ENCODE data around the gene IRF2BPL.

Gene IRF2BPL

DNA sequence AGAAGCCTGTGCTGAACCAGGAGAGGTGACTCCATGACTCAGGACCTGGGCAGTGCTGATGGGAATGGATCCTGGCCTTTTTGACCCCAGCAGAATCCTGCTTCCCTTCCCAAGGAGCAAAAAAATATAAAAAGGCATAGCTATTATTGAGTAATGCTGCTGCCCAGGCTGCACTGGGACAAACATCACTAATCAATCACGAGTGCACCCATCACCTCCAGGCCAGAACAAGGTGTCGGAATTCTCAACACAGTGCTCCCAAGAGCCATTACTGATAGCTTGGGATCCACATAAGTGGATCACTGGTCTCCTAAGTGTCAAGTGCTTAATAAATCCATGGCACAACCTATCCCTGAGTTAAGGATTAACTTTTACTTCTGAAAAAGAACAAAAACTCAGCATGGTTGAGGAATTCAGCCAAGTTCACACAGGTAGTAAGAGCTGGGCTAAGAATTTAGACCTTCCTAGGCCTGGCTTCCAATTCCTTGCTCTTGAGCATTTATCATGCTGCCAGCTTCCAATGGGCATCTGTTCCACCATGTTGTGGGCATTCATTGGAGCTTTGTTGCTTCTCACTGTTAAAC is 31.9 kb downstream of the IRF2BPL start:
- Histone ChIP-seq H3K9ac (ENCODE audit: low read depth, low read length) (no peak overlapping the region), H3K27ac (ENCODE audit: low read length) (no peak overlapping the region), H3K4me2 (ENCODE audit: insufficient read depth, low read length) (no peak overlapping the region), H3K4me1 (ENCODE audit: insufficient read depth, low read length) (no peaks in the 10 kb centered on the region), H3K27me3 (ENCODE audit: insufficient read depth, low read length, poor library complexity) (no peaks in the 10 kb centered on the region), H3K36me3 (ENCODE audit: insufficient read depth, low read length) (no peaks in the 10 kb centered on the region), H3K79me2 (ENCODE audit: insufficient read depth, low read length) (no peaks in the 10 kb centered on the region), H3K9me3 (ENCODE audit: insufficient read depth, low read length, severe bottlenecking) (no peaks in the 10 kb centered on the region), H3K4me3 (ENCODE audit: low read depth in 1 of 2, low read length in 2 of 2) (no peak overlapping the region), H2AFZ (ENCODE audit: low read depth, low read length) (no peak overlapping the region), H4K20me1 (ENCODE audit: insufficient read depth, low read length) (no peaks in the 10 kb centered on the region)
- DNase-seq (no peak), ATAC-seq (ENCODE audit: insufficient read depth, low read depth) (no peak)
- TF ChIP-seq EZH2 (IDR thresholded peaks at IDR 0.05; ENCODE audit: borderline replicate concordance, low read depth, low read length, severe bottlenecking) (no peak), CTCF (IDR thresholded peaks at IDR 0.05; ENCODE audit: borderline replicate concordance, extremely low read depth, low read length, poor library complexity, severe bottlenecking) (no peak)

DNA sequence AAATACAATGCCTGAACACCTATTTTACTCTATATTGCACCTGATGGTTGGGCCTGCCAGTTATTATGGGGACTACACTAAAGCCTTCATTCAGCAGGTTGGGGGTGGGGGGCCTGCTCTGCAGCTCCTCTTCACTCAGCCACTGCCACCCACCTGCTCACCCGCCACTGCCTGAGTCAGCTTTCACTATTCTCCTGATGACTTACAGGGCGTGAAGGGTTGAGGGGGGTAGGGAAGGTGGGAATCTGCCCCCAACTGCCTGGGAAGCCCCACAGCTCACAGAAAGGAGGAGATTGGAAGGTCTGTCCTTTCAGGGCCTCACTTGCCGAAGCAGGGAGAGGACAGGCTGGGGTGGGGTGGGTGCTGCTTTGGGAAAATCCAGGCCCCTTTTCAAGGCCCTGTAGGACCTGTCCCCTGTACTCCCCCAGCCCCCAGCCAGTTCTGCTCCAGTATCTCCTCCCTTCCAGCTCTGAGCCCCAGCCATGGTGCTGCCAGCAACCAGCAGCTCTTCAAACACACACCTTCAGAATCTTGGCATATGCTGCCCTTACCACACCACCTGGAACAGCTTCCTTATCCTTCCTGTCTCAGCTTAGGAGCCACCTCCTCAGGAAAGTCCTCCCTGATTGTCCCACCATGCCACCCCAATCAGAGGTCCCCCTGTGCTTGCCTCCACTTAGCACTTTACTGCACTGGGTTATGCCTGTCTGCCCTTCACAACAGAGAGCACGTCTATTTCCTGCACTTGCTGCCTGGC is 33.1 kb downstream of the IRF2BPL start:
- no peak for ATAC-seq (ENCODE audit: insufficient read depth, low read depth)
- DNase-seq, result no peak
- no peaks in the 10 kb centered on the region for H3K27me3 ChIP-seq (ENCODE audit: insufficient read depth, low read length, poor library complexity)

DNA sequence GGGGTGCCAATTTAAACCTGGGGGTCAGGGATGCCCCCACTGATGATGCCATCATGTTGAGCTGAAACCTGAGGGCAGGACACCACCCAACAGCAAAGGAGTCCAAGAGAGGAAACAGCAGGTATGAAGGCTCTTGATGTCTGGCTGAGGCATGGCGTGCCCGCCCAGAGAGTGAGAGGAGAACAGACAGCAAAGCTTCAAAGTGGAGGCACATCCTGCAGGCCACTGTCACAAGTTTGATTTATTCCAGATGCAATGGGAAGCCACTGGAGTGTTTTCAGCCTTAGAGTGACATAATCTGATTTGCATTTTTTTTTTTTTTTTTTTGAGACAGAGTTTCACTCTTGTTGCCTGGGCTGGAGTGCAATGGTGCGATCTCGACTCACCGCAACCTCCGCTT is 34.8 kb downstream of the IRF2BPL start:
- Histone ChIP-seq H4K20me1 (ENCODE audit: insufficient read depth, low read length) (no peaks in the 10 kb centered on the region), H3K79me2 (ENCODE audit: insufficient read depth, low read length) (no peaks in the 10 kb centered on the region), H3K9me3 (ENCODE audit: insufficient read depth, low read length, severe bottlenecking) (no peaks in the 10 kb centered on the region), H3K4me2 (ENCODE audit: insufficient read depth, low read length) (no peak overlapping the region), H3K27me3 (ENCODE audit: insufficient read depth, low read length, poor library complexity) (no peaks in the 10 kb centered on the region), H2AFZ (ENCODE audit: low read depth, low read length) (no peak overlapping the region), H3K4me1 (ENCODE audit: insufficient read depth, low read length) (no peaks in the 10 kb centered on the region), H3K27ac (ENCODE audit: low read length) (no peak overlapping the region), H3K4me3 (ENCODE audit: low read depth in 1 of 2, low read length in 2 of 2) (no peak overlapping the region), H3K36me3 (ENCODE audit: insufficient read depth, low read length) (no peaks in the 10 kb centered on the region), H3K9ac (ENCODE audit: low read depth, low read length) (no peak overlapping the region)
- DNase-seq (no peak), ATAC-seq (ENCODE audit: insufficient read depth, low read depth) (no peak)
- TF ChIP-seq EZH2 (IDR thresholded peaks at IDR 0.05; ENCODE audit: borderline replicate concordance, low read depth, low read length, severe bottlenecking) (no peak), CTCF (IDR thresholded peaks at IDR 0.05; ENCODE audit: borderline replicate concordance, extremely low read depth, low read length, poor library complexity, severe bottlenecking) (no peak)

More for the DNA sequence above, 33.1 kb downstream of the IRF2BPL start:
- H2AFZ ChIP-seq (ENCODE audit: low read depth, low read length), result no peak overlapping the region
- H4K20me1 ChIP-seq (ENCODE audit: insufficient read depth, low read length), result no peaks in the 10 kb centered on the region
- no peaks in the 10 kb centered on the region for H3K79me2 ChIP-seq (ENCODE audit: insufficient read depth, low read length)
- no peak for TF ChIP-seq CTCF (IDR thresholded peaks at IDR 0.05; ENCODE audit: borderline replicate concordance, extremely low read depth, low read length, poor library complexity, severe bottlenecking)
- no peak for TF ChIP-seq EZH2 (IDR thresholded peaks at IDR 0.05; ENCODE audit: borderline replicate concordance, low read depth, low read length, severe bottlenecking)
- H3K4me3 ChIP-seq (ENCODE audit: low read depth in 1 of 2, low read length in 2 of 2), result no peak overlapping the region
- no peak overlapping the region for H3K4me2 ChIP-seq (ENCODE audit: insufficient read depth, low read length)
- H3K27ac ChIP-seq (ENCODE audit: low read length), result no peak overlapping the region
- no peaks in the 10 kb centered on the region for H3K36me3 ChIP-seq (ENCODE audit: insufficient read depth, low read length)
- H3K9ac ChIP-seq (ENCODE audit: low read depth, low read length), result no peak overlapping the region
- H3K9me3 ChIP-seq (ENCODE audit: insufficient read depth, low read length, severe bottlenecking), result no peaks in the 10 kb centered on the region
- H3K4me1 ChIP-seq (ENCODE audit: insufficient read depth, low read length), result no peaks in the 10 kb centered on the region

All from DND-41 (cell line).